HepG2 (cell line): ENCODE results near the gene PFDN1. TPM values are rescaled to one million over a fixed set of nuclear protein-coding genes. Genes with fewer than 3 reads are reported as not detected.

ENCODE experiments used
- ARNT2 ChIP-seq: sonication (generic); formaldehyde crosslinking; IDR thresholded peaks from 2 replicates; pipeline ENCODE4 v1.8.0; 2022; ENCODE audit warnings: mild to moderate bottlenecking, low read depth, missing genetic modification reagents, moderate library complexity
- E2F5 ChIP-seq: sonication (generic); formaldehyde crosslinking; conservative IDR thresholded peaks from 2 replicates; pipeline ENCODE4 v1.4.0; 2020; ENCODE audit warnings: missing genetic modification reagents
- ERF ChIP-seq: IDR thresholded peaks from 2 replicates; pipeline ENCODE4 v1.6.1; 2018; ENCODE audit warnings: missing biosample characterization, missing genetic modification reagents
- ETS1 ChIP-seq: sonication (generic); formaldehyde crosslinking; IDR thresholded peaks from 2 replicates; pipeline ENCODE4 v1.4.0; 2020; ENCODE audit warnings: missing genetic modification reagents
- FOSL2 ChIP-seq: sonication (generic); formaldehyde crosslinking; IDR thresholded peaks from 2 replicates; pipeline ENCODE4 v1.4.0; 2020; ENCODE audit warnings: missing genetic modification reagents
- MTF2 ChIP-seq: sonication (generic); formaldehyde crosslinking; IDR thresholded peaks from 2 replicates; pipeline ENCODE4 v1.5.0; 2020; ENCODE audit warnings: missing genetic modification reagents, borderline replicate concordance
- NR2F2 ChIP-seq: IDR thresholded peaks from 2 replicates; pipeline ENCODE4 v1.6.1; 2012; ENCODE audit warnings: low read depth, inconsistent platforms, borderline replicate concordance
- PRDM10 ChIP-seq: sonication (generic); formaldehyde crosslinking; IDR thresholded peaks from 2 replicates; pipeline ENCODE4 v1.4.0; 2020; ENCODE audit warnings: low read depth, missing genetic modification reagents
- TCF12 ChIP-seq, 2 experiments: fragments of 450-650 bp in 1 of 2; sonication (generic) in 1 of 2; formaldehyde crosslinking in 1 of 2; IDR thresholded peaks; 2 replicates each; pipeline versions ENCODE4 v1.6.1 to v1.8.0; 2017 to 2022; ENCODE audit warnings: antibody characterized with exemption in 1 of 2, mild to moderate bottlenecking in 1 of 2, missing genetic modification reagents in 1 of 2, moderate library complexity in 1 of 2
- ZBTB4 ChIP-seq: sonication (generic); formaldehyde crosslinking; IDR thresholded peaks from 2 replicates; pipeline ENCODE4 v1.4.0; 2020; ENCODE audit warnings: missing genetic modification reagents, mild to moderate bottlenecking, borderline replicate concordance
- ZFX ChIP-seq: sonication (generic); formaldehyde crosslinking; IDR thresholded peaks from 2 replicates; pipeline ENCODE4 v1.4.0; 2020; ENCODE audit warnings: mild to moderate bottlenecking, low read depth, missing genetic modification reagents, moderate library complexity
- ZNF550 ChIP-seq: sonication (generic); formaldehyde crosslinking; IDR thresholded peaks from 2 replicates; pipeline ENCODE4 v1.4.0; 2020; ENCODE audit warnings: mild to moderate bottlenecking, missing genetic modification reagents, borderline replicate concordance
- ZNF737 ChIP-seq: sonication (generic); formaldehyde crosslinking; IDR thresholded peaks from 2 replicates; pipeline ENCODE4 v1.5.0; 2020; ENCODE audit warnings: missing genetic modification reagents, mild to moderate bottlenecking, borderline replicate concordance
- ZNF816 ChIP-seq: sonication (generic); formaldehyde crosslinking; IDR thresholded peaks from 2 replicates; pipeline ENCODE4 v1.8.0; 2022; ENCODE audit warnings: missing genetic modification reagents, mild to moderate bottlenecking, borderline replicate concordance
- ZSCAN9 ChIP-seq: IDR thresholded peaks from 2 replicates; pipeline ENCODE4 v1.6.1; 2016; ENCODE audit warnings: borderline replicate concordance
- polyA plus RNA-seq, 8 experiments: library from polyadenylated mRNA; depleted of rRNA in 3 of 8; stranded (reverse) in 7 of 8; unstranded in 1 of 8; fragments of >200 nt; fragmentation: Illumina TruSeq in 4 of 8; extraction: Trizol in 4 of 8; gene quantifications; 2 replicates each; pipeline versions ENCODE4 v1.2.1 to v1.2.3, GENCODE V29; 2011 to 2016; ENCODE audit warnings: low read depth in 4 of 8, missing spikeins in 1 of 8, mixed read lengths in 1 of 8; ENCODE audit not compliant: insufficient read depth in 1 of 8
- total RNA-seq, 5 experiments: library from RNA; depleted of rRNA; stranded (reverse); fragments of >200 nt; fragmentation: Illumina TruSeq; extraction: Trizol; gene quantifications; 2 replicates each; pipeline ENCODE4 v1.2.3, GENCODE V29; 2016; ENCODE audit warnings: low read depth in 1 of 5
- TF ChIP-seq, protein P1 (sequence below): sonication (generic); formaldehyde crosslinking; IDR thresholded peaks from 2 replicates; pipeline ENCODE4 v1.5.0; 2020; ENCODE audit warnings: mild to moderate bottlenecking, missing genetic modification reagents, borderline replicate concordance

The PFDN1 gene
- total and polyA plus RNA-seq, 2 of the 13 experiments (the other 11 are each of a cell fraction or from before 2014, with no cell fraction given), result 67.2 to 70.8 TPM

DNA sequence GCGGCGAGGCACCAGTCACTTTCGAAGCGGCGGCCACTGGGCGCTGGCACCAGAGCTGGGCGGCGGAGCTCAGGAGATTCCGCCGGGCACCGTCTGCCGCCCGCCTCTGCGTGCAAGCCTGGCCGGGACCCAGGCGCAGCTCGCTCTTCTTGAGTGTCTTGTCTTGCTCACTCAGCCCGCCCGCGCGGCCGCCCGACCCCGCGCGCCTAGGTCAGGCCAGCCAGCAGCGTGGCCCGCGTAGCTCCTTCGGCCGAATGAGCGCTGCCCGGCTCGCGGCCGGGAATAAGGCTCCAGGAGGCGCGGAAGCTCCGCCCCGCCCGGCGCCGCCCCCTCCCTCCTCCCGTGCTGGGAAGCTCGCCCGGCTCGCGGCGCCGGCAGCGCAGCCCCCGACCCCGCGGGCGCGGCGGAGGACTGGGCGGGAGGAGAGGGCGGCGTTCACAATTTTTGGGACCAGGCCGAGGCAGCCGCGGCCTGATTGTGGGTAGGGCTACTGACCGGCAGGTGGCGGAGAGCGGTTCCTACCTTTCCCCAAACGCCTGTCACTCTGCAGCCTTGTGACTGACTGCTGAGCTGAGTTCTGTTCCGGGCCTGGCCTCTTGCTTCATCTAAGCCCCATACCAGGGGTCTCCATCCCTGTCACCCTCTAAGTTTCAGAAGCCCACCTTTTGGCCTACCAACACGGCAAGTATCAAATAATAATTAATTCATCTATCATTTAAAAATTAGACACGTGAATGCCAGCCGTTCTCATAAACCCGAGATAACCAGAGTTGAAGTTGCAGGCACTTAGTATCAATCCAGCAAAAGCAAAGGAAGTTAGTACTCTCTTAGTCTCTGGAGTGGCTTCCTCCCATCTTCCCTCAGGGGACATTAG lies 43.7 kb upstream of the PFDN1 start, which contains the start of gene HBEGF (continued):
- TF ChIP-seq ZBTB4 (CRISPR knock-in tag), result peak; percentile 10; the same call in 1 of the 2 replicates
- TF ChIP-seq ZNF737 (CRISPR knock-in tag), result no peak
- 0 out of 2 replicates have a peak, but pooled peaks have one; percentile 68 for TF ChIP-seq MTF2 (CRISPR knock-in tag)
- no peak for TF ChIP-seq TCF12 (IDR thresholded peaks at IDR 0.05)
- TF ChIP-seq TCF12 (CRISPR knock-in tag; IDR thresholded peaks at IDR 0.05), result no peak
- TF ChIP-seq ZNF550 (CRISPR knock-in tag), result no peak
- TF ChIP-seq ZFX, result peak; percentile 55
- no peak for TF ChIP-seq PRDM10
- TF ChIP-seq ETS1 (CRISPR knock-in tag), result no peak
- TF ChIP-seq ARNT2 (CRISPR knock-in tag), result no peak; the same call in 1 of the 2 replicates
- no peak for TF ChIP-seq ZSCAN9 (CRISPR knock-in tag)
- peak; percentile 36; the same call in 1 of the 2 replicates for TF ChIP-seq ERF (CRISPR knock-in tag)
- 0 out of 2 replicates have a peak, but pooled peaks have one; percentile 10 for TF ChIP-seq E2F5
- no peak for TF ChIP-seq FOSL2
- TF ChIP-seq, protein P1, sequence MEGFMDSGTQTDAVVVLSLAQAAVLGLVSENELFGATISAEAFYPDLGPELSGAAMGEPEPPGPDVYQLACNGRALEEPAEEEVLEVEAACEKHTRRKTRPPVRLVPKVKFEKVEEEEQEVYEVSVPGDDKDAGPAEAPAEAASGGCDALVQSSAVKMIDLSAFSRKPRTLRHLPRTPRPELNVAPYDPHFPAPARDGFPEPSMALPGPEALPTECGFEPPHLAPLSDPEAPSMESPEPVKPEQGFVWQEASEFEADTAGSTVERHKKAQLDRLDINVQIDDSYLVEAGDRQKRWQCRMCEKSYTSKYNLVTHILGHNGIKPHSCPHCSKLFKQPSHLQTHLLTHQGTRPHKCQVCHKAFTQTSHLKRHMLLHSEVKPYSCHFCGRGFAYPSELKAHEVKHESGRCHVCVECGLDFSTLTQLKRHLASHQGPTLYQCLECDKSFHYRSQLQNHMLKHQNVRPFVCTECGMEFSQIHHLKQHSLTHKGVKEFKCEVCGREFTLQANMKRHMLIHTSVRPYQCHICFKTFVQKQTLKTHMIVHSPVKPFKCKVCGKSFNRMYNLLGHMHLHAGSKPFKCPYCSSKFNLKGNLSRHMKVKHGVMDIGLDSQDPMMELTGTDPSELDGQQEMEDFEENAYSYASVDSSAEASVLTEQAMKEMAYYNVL (CRISPR knock-in tag), result no peak
- no peak for TF ChIP-seq ZNF816 (CRISPR knock-in tag)
- TF ChIP-seq NR2F2, result no peak
